DMS79 (cell line): ENCODE measurements around the gene LILRB1.
"Not testable (repeated sequence)": the region's sequence is repeated elsewhere in the genome, so short reads cannot be mapped to it uniquely, and the experiment has no call there.

ENCODE experiments used
- DNase-seq: peaks from one replicate; lab custom pipeline; 2025; lab: John Stamatoyannopoulos, UW

The LILRB1 gene

DNA sequence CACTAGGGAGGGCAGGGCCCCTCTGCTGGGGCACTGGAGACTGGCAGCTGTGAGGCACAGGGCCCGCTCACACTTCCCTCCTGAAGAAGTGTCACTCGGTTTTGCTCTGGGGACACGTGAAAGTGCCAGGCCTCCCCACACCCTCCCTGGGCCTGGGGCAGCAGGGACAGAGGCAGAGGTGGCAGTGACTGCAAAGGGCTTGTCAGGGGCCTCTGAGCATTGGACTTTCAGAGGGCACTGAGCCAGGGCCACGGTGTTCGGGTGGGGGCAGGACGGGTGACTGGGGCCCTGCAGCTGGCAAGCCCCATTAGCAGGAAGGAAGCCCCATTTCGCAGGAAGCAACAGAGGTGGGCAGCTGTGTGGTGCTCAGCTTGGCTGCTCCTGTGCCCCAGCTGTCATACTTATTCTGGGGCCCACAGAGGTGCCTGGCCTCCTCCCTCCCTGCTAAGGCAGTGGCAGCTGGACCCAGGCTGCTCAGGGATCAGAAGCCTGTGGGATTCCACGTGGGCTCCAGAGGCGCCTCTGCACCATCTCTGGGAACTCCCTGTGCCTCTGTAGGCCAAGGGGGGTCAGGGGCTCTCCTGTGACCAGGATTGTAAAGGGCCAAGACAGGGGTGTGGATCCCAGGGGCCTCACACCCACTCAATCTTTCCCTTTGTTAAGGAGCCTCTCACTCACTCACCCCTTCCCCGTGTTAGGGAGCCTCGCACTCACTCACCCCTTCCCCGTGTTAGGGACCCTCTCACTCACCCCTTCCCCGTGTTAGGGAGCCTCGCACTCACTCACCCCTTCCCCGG lies 5.2 kb upstream of the LILRB1 start:
- DNase-seq: not testable (repeated sequence)

GRCh38 chr19:54626757-54627156 lies 3.5 kb upstream of the LILRB1 start:
- DNase-seq: no peak

- DNase-seq: not testable (repeated sequence)
Measured at GRCh38 chr19:54627912-54628311, 2.4 kb upstream of the LILRB1 start.

- DNase-seq: no peak
Measured at GRCh38 chr19:54630782-54631181, 498 bp downstream of the LILRB1 start.

GRCh38 chr19:54631489-54632337 lies 1.4 kb downstream of the LILRB1 start:
- not testable (repeated sequence) for DNase-seq

DNA sequence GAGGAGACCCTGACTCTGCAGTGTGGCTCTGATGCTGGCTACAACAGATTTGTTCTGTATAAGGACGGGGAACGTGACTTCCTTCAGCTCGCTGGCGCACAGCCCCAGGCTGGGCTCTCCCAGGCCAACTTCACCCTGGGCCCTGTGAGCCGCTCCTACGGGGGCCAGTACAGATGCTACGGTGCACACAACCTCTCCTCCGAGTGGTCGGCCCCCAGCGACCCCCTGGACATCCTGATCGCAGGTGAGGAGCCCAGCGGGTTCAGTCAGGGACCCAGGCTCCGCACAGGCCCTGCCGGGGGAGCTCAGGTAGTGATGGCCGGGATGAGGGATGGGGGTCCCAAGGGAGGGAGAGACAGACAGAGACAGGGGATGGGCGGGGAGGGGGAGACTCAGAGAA lies 2.2 kb downstream of the LILRB1 start:
- DNase-seq: not testable (repeated sequence)

DNA sequence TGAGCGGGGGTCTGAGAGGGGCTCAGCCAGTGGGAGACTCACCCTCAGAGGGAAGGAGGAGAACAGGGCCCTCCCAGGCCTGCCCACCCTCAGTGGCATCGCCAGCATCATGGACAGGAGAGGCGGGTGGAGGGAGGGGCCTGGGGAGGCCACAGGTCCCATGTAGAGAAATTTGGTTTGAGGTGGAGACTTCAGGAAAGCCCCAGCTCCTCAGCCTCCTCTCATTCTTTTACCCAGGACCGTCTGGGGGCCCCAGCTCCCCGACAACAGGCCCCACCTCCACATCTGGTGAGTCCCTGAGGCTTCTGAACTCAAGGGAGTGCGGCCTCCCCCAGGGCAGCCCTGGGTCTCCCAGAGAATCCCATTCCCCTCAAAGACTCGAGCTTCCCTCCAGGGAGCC lies 3.1 kb downstream of the LILRB1 start:
- no peak for DNase-seq

GRCh38 chr19:54636081-54636480 lies 5.8 kb downstream of the LILRB1 start:
- DNase-seq: not testable (repeated sequence)

GRCh38 chr19:54638683-54639082 lies 8.4 kb downstream of the LILRB1 start:
- DNase-seq: no peak

- DNase-seq: not testable (repeated sequence)
Measured at GRCh38 chr19:54642953-54643352, 12.7 kb downstream of the LILRB1 start.

GRCh38 chr19:54643583-54643982 lies 13.3 kb downstream of the LILRB1 start:
- DNase-seq: not testable (repeated sequence)

DNA sequence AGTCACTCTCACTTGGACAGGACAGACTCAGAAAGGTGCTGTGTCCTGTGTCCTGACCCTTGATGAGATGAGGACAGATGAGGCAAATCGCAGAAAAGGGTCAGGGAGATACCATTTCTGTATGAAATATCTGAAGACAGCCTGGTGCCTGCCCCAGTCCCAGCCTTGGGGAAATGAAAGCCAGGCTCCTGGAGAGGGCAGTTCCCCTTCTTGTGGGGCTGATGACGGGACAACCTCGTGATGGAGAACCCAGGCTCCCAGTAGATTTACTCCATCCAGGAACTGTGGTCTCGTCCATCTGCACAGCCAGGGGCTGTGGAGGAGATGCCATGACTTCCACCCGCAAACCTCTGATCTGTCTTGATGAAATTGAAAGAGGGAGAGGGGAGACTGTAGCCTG lies 13.8 kb downstream of the LILRB1 start:
- no peak for DNase-seq

DNA sequence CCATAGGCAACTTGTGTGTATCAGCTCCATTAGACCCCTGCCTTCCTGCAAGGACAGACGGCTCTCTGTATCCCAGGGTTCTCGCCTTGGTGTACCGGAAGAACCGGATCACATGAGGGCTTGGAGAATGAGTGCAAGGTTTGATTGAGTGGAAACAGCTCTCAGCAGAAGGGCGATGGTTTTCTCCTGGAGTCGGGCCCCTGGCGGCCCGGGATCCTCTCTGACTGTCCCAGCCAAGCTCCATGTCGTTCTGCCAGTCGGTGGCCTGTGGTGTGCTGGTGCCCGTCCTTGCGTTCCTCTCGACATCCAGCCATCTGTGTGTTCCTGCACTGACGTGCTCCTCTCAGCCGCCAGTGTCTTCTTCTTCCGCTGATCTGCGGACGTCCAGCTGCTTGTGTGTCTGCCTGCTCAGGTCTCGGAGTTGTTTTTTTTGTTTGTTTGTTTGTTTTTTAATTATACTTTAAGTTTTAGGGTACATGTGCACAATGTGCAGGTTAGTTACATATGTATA lies 16.1 kb downstream of the LILRB1 start:
- DNase-seq: no peak

DNA sequence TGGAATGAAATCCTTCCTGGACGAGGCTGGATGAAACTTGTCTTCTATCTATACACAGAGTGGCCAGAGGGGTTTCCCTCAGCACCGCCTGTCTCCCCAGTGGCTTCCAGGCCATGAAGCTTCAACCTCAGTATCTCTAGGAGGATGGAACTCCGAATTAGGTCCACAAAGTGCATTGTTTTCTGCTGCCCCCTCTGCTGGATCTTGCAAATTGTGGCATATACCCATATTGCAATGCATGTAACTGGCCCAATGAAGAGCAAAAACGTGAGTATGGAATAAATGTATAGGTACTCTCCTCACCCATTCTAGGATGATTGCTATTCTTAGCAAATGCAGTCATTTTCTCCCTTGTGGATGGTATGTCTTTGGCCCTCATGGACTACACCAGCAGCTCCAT lies 17.8 kb downstream of the LILRB1 start:
- no peak for DNase-seq

DNA sequence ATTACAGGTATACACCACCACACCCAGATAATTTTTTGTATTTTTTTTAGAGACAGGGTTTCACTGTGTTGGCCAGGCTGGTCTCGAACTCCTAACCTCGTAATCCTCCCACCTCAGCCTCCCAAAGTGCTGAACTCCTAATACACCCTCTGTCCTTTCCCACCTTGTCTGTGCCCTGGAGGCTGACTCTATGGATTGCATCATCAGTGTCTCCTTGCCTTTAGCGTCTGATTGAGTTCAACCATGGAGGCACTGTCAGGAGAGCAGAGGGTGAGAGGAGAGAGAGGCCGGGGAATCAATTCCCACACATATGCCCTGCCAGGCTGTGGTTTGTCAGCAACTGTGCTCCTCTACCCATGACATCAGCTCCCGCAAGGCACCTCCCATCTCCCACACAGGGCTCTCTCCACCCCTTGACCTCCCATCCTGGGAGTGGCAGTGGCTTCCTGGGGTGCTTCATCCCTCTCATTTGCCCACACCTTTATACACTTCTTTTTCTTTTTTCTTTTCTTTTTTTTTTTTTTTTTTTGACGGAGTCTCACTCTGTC lies 19.9 kb downstream of the LILRB1 start:
- no peak for DNase-seq

- DNase-seq: no peak
Measured at GRCh38 chr19:54653181-54653809, 23.0 kb downstream of the LILRB1 start.

- no peak for DNase-seq
Measured at GRCh38 chr19:54654447-54655321, 24.4 kb downstream of the LILRB1 start.

- DNase-seq: no peak
Measured at GRCh38 chr19:54659300-54659699, 29.0 kb downstream of the LILRB1 start.

- no peak for DNase-seq
Measured at GRCh38 chr19:54660306-54660705, 30.0 kb downstream of the LILRB1 start.

DNA sequence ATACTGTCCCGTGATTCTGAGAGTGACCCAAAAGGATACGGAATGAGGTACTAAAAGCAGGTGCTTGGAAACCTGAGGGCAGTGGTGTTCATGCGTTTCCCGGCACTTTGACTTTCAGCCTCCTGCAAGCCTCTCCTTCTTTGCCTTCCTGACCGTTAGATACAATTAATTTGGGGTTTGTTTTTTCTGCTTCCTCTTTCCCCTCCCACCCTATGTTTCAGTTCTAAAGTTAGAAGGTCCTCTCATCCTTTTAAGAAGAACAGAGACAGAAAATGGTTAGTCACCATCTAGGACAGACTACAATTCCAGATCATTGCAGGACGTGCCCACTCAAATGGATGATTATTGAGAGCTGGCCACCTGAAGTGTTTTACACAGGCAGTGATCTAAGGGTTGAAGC lies 30.7 kb downstream of the LILRB1 start:
- no peak for DNase-seq

- no peak for DNase-seq
Measured at GRCh38 chr19:54661846-54662481, 31.7 kb downstream of the LILRB1 start.
